Measurements from ENCODE around the gene UCHL3.

UCHL3 gene

DNA sequence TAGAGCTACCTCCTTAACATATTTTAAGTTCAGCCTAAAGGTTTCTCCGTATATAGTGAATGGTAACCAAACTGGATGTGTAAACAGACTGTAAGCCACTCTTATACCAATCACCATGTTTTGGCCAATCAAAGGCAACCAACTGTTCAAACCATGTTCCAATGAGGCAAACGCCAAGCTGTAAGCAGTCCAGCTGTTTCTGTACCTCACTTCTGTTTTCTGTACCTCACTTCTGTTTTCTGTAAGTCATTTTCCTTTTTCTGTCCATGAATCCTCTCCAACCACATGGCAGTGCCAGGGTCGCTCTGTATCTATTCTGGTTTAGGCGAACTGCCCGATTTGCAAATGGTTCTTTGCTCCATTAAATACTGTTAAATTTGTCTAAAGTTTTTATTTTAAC lies 36.3 kb upstream of the UCHL3 start:
- Histone ChIP-seq H3K9me3 (ENCODE audit: low read depth, low read length) (no peaks in the 10 kb centered on the region), H3K9ac (ENCODE audit: insufficient read length) (no peak overlapping the region), H3K4me3 (no peak overlapping the region), H3K36me3 (ENCODE audit: insufficient read depth, low read length) (no peaks in the 10 kb centered on the region), H3K27ac (no peak overlapping the region)
- TF ChIP-seq EZH2 (IDR thresholded peaks at IDR 0.05) (no peak), FOXP2 (optimal IDR thresholded peaks at IDR 0.05; ENCODE audit: control extremely low read depth, extremely low read length, insufficient read depth) (no peak), POLR2AphosphoS5 (IDR thresholded peaks at IDR 0.05; ENCODE audit: borderline replicate concordance, low read depth, low read length) (no peak)
- no peak for DNase-seq (ENCODE audit: low read depth, low spot score)

DNA sequence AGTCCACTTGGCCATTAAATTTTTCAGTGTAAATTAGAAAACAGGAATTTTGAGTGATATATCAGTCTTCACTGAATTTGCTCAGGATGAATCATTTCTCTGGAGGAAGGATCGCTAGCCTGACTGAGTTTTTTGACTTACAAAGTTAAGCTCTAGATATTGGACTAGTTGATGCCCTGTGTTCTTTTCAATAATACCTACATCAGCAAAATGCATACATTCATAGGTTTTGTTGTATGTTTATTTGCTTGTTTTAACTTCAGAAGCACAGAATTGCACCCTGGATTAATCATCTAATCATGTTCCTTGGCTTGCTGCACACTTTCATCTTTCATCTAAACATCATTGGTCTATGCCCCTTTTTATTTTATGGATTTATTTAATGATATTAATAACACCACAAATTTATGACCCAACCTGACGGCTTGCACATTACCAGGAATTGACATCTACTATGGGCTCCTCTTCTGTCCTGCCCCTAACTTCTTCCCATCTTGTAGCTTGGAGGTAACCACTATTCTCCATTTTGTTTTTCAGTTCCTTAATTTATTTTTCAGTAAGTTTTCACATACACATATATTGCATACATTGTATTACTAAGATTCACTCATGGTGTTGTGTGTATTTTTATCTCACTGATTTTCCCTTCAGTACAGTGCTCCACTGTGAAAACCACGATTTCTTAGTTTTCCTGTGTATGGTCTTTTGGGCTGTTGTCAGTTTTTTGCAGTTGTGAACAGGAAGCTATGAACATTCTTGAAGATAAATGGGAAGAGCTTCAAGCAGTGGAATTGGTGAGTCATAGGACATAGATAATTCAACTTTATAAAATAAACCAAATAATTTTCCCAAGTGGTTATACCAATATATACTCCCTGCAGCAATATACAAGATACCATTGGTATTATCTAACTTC lies 35.3 kb upstream of the UCHL3 start:
- no peak overlapping the region for H3K4me3 ChIP-seq
- TF ChIP-seq POLR2AphosphoS5 (IDR thresholded peaks at IDR 0.05; ENCODE audit: borderline replicate concordance, low read depth, low read length), result no peak
- TF ChIP-seq EZH2 (IDR thresholded peaks at IDR 0.05), result no peak
- no peak for TF ChIP-seq FOXP2 (optimal IDR thresholded peaks at IDR 0.05; ENCODE audit: control extremely low read depth, extremely low read length, insufficient read depth)
- H3K9ac ChIP-seq (ENCODE audit: insufficient read length), result no peak overlapping the region
- no peaks in the 10 kb centered on the region for H3K9me3 ChIP-seq (ENCODE audit: low read depth, low read length)
- no peaks in the 10 kb centered on the region for H3K36me3 ChIP-seq (ENCODE audit: insufficient read depth, low read length)
- no peak overlapping the region for H3K27ac ChIP-seq
- DNase-seq (ENCODE audit: low read depth, low spot score), result no peak

DNA sequence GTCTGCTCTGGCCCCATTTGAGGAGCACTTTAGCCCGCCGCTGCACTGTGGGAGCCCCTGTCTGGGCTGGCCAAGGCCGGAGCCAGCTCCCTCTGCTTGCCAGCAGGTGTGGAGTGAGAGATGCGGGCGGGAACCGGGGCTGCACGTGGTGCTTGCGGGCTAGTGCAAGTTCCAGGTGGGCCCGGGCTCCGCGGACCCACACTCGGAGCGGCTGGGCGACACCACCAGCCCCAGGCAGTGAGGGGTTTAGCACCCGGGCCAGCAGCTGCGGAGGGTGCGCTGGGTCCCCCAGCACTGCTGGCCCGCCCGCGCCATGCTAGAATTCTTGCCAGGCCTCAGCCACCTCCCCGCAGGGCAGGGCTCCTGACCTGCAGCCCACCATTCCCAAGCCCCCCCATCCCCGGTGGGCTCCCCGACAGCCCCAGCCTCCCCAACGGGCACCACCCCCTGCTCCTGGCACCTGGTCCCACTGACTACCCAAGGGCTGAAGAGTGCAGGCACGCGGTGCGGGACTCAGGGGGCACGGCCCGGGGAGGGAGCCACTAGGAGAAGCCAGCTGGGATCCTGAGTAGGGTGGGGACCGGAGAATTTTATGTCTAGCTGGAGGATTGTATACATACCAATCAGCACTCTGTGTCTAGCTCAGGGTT lies 31.0 kb upstream of the UCHL3 start:
- no peak for TF ChIP-seq FOXP2 (optimal IDR thresholded peaks at IDR 0.05; ENCODE audit: control extremely low read depth, extremely low read length, insufficient read depth)
- no peak for TF ChIP-seq POLR2AphosphoS5 (IDR thresholded peaks at IDR 0.05; ENCODE audit: borderline replicate concordance, low read depth, low read length)
- no peak for TF ChIP-seq EZH2 (IDR thresholded peaks at IDR 0.05)
- Histone ChIP-seq H3K9ac (ENCODE audit: insufficient read length) (no peak overlapping the region), H3K36me3 (ENCODE audit: insufficient read depth, low read length) (no peaks in the 10 kb centered on the region), H3K9me3 (ENCODE audit: low read depth, low read length) (no peaks in the 10 kb centered on the region), H3K4me3 (no peak overlapping the region), H3K27ac (no peak overlapping the region)
- no peak for DNase-seq (ENCODE audit: low read depth, low spot score)

DNA sequence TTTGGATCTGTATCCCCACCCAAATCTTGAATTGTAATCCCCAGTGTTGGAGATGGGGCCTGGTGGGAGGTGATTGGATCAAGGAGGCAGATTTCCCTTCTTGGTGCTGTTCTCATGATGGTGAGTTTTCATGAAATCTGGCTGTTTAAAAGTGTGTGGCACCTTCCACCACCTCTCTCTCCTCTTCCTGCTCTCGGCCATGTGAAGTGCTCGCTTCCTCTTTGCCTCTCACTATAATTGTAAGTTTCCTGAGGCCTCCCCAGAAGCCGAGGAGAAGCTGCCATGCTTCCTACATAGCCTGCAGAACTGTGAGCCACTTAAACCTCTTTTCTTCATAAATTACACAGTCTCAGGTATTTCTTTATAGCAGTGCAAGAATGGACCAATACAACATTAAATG lies 27.6 kb upstream of the UCHL3 start:
- no peak for DNase-seq (ENCODE audit: low read depth, low spot score)
- TF ChIP-seq EZH2 (IDR thresholded peaks at IDR 0.05) (no peak), POLR2AphosphoS5 (IDR thresholded peaks at IDR 0.05; ENCODE audit: borderline replicate concordance, low read depth, low read length) (no peak), FOXP2 (optimal IDR thresholded peaks at IDR 0.05; ENCODE audit: control extremely low read depth, extremely low read length, insufficient read depth) (no peak)
- H3K9ac ChIP-seq (ENCODE audit: insufficient read length), result no peak overlapping the region
- H3K27ac ChIP-seq, result no peak overlapping the region
- no peak overlapping the region for H3K4me3 ChIP-seq
- H3K9me3 ChIP-seq (ENCODE audit: low read depth, low read length), result no peaks in the 10 kb centered on the region
- H3K36me3 ChIP-seq (ENCODE audit: insufficient read depth, low read length), result peaks cover 12% of the 10 kb centered on the region

DNA sequence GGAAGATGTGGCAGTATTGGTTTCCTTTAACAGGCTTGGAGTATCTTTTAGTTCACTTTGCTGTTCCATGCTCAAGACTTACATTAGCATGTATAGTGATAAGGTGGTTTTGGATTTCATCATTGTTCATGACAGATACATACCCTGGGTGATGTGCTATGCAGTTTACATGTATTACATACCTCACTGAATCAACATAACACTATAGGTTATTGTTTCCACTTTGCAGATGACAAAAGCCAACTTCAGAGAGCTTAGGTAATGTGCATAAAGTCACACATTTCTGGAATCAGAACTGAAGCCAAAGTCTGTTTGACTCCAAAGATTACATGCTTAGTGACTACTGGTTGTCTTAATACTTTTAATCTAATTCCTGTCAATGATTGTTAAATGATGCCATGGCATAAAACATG lies 19.0 kb upstream of the UCHL3 start:
- no peak overlapping the region for H3K9ac ChIP-seq (ENCODE audit: insufficient read length)
- no peak overlapping the region for H3K27ac ChIP-seq
- H3K36me3 ChIP-seq (ENCODE audit: insufficient read depth, low read length), result peaks cover 49% of the 10 kb centered on the region
- no peak for DNase-seq (ENCODE audit: low read depth, low spot score)
- H3K4me3 ChIP-seq, result no peak overlapping the region
- TF ChIP-seq EZH2 (IDR thresholded peaks at IDR 0.05) (no peak), POLR2AphosphoS5 (IDR thresholded peaks at IDR 0.05; ENCODE audit: borderline replicate concordance, low read depth, low read length) (no peak), FOXP2 (optimal IDR thresholded peaks at IDR 0.05; ENCODE audit: control extremely low read depth, extremely low read length, insufficient read depth) (no peak)
- no peaks in the 10 kb centered on the region for H3K9me3 ChIP-seq (ENCODE audit: low read depth, low read length)

DNA sequence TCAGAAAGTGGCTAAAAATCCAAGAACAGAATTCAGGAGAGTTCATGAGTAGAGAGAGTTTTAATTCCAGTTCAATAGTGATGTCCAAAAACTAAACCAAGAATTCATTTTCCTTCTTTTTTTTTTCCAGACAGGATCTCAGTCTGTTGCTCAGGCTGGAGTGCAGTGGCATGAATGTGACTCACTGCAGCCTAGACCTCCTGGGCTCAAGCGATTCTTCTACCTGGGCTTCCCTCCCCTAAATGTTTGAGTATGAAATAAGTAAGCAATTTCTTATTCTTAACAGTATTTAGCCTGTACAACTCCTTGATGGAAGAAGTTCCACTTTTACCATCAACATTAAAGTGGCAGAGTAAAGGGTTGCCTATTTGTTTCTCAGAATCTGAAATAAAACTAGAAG lies 15.7 kb upstream of the UCHL3 start:
- Histone ChIP-seq H3K9ac (ENCODE audit: insufficient read length) (no peak overlapping the region), H3K9me3 (ENCODE audit: low read depth, low read length) (no peaks in the 10 kb centered on the region), H3K27ac (no peak overlapping the region), H3K4me3 (no peak overlapping the region), H3K36me3 (ENCODE audit: insufficient read depth, low read length) (peaks cover 28% of the 10 kb centered on the region)
- no peak for DNase-seq (ENCODE audit: low read depth, low spot score)
- TF ChIP-seq FOXP2 (optimal IDR thresholded peaks at IDR 0.05; ENCODE audit: control extremely low read depth, extremely low read length, insufficient read depth), result no peak
- TF ChIP-seq POLR2AphosphoS5 (IDR thresholded peaks at IDR 0.05; ENCODE audit: borderline replicate concordance, low read depth, low read length), result no peak
- no peak for TF ChIP-seq EZH2 (IDR thresholded peaks at IDR 0.05)

DNA sequence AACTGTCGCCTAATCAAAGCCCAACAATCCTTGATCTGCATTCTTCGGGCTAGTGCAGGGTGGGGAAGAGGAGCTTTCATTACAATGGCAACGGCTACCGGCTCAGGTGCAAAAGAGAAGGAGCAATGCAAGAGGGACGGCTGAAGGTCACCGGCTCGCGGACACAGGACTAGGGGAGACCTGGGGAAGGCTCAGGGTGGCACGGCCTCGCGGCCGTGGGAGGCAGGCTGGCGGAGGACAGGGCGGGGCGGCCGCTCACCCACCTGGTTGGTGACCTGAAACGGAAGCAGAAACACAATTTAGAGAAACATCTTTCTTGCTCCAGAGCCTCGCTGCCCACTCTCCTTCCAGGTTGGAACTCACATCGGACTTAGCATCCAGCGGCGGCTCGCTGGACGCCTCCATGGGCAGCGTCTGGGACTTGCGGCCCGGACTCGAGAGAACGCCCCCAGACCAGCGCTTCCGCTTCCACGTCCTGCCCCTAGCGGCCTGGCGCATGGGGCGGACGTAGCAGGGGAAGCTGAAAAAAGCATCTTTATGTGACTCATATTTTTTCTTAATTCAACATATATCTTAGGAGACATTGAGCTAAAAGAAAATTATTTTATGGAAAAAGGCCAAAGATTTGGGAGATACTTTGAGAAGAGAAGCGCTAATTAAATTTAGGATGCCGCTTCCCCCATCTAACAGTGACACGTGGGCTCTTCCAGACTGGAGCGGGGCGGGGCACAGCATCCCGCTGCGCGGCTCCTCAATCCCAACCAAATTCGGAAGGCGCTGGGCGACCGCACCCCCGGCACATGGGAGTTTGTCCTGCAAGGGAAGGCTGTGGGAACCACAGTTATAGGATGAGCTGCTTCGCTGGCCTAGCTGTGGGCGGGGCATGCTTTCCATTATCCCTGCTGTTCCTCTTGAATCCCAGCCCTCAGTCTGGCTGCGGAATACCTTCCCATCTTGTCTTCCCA lies 11.9 kb upstream of the UCHL3 start, which contains the start of gene COMMD6:
Gene COMMD6, minus strand, starts transcription at position 441 of the 965 bp plus-strand sequence. Its CDS starts 36 bp downstream, at position 405.
- peak; percentile 52 for DNase-seq (ENCODE audit: low read depth, low spot score)
- peak within 1 kb of the TSS; percentile 81 for H3K4me3 ChIP-seq
- H3K9ac ChIP-seq (ENCODE audit: insufficient read length), result peak within 1 kb of the TSS; percentile 88
- TF ChIP-seq EZH2 (IDR thresholded peaks at IDR 0.05) (no peak), POLR2AphosphoS5 (IDR thresholded peaks at IDR 0.05; ENCODE audit: borderline replicate concordance, low read depth, low read length) (peak; percentile 79), FOXP2 (optimal IDR thresholded peaks at IDR 0.05; ENCODE audit: control extremely low read depth, extremely low read length, insufficient read depth) (peak; percentile 29)
- H3K9me3 ChIP-seq (ENCODE audit: low read depth, low read length), result no peaks in the 10 kb centered on the region
- peaks cover 16% of the 10 kb centered on the region for H3K36me3 ChIP-seq (ENCODE audit: insufficient read depth, low read length)
- H3K27ac ChIP-seq, result peak within 1 kb of the TSS; percentile 77

All from SK-N-MC (cell line).